CD14-positive monocyte (primary cell): ENCODE results near the gene RIMS1. TPM values are rescaled to one million over a fixed set of nuclear protein-coding genes. Genes with fewer than 3 reads are reported as not detected.

Experiments
- DNase-seq, 3 donors: peaks; one replicate each; pipeline ENCODE4 v3.0.0-alpha.2; 2011 to 2022
- H2AFZ ChIP-seq: 2 replicates; pipeline ENCODE4 v1.6.0; 2012; ENCODE audit warnings: mild to moderate bottlenecking, low read depth, low read length, inconsistent platforms; ENCODE audit not compliant: insufficient read depth, poor library complexity, severe bottlenecking
- H3K27ac ChIP-seq, 2 donors: 1 replicate in 1 of 2; 2 replicates in 1 of 2; pipeline ENCODE4 v1.5.1; 2012 to 2013; ENCODE audit warnings: low read length in 2 of 2, control low read depth in 1 of 2, inconsistent platforms in 1 of 2, low read depth in 1 of 2, mild to moderate bottlenecking in 1 of 2
- H3K27me3 ChIP-seq, 2 donors: one replicate each; pipeline versions ENCODE4 v1.6.0 to v1.6.1; 2011 to 2013; ENCODE audit warnings: low read length in 2 of 2; ENCODE audit not compliant: control insufficient read depth in 2 of 2, insufficient read depth in 2 of 2
- H3K36me3 ChIP-seq, 2 donors: replicated peaks in 1 of 2; 1 replicate in 1 of 2; 2 replicates in 1 of 2; pipeline versions ENCODE4 v1.5.1 to v1.6.1; 2012 to 2013; ENCODE audit warnings: low read length in 2 of 2, control low read depth in 1 of 2, inconsistent platforms in 1 of 2, mild to moderate bottlenecking in 1 of 2; ENCODE audit not compliant: insufficient read depth in 2 of 2, control insufficient read depth in 1 of 2
- H3K4me1 ChIP-seq, 2 donors: 1 replicate in 1 of 2; 2 replicates in 1 of 2; pipeline versions ENCODE4 v1.5.1 to v1.6.1; 2012 to 2013; ENCODE audit warnings: low read length in 2 of 2, control low read depth in 1 of 2, inconsistent platforms in 1 of 2, mild to moderate bottlenecking in 1 of 2, moderate library complexity in 1 of 2; ENCODE audit not compliant: insufficient read depth in 2 of 2, control insufficient read depth in 1 of 2
- H3K4me2 ChIP-seq: replicated peaks from 2 replicates; pipeline ENCODE3; 2012; ENCODE audit warnings: low read length, moderate library complexity, mild to moderate bottlenecking; ENCODE audit not compliant: poor library complexity, severe bottlenecking; ENCODE audit errors: extremely low read depth
- H3K4me3 ChIP-seq, 3 experiments: fragments of 200-600 bp in 1 of 3; sonication (generic) in 1 of 3; replicated peaks in 1 of 3; 1 replicate in 2 of 3; 2 replicates in 1 of 3; pipeline ENCODE4 v1.5.1; 2011 to 2013; ENCODE audit warnings: low read length in 3 of 3, mild to moderate bottlenecking in 3 of 3, control low read depth in 2 of 3, low read depth in 2 of 3, inconsistent platforms in 1 of 3, moderate library complexity in 1 of 3
- H3K79me2 ChIP-seq: 2 replicates; pipeline ENCODE4 v1.6.0; 2012; ENCODE audit warnings: mild to moderate bottlenecking, control low read depth, inconsistent platforms, low read length, moderate library complexity; ENCODE audit not compliant: insufficient read depth
- H3K9ac ChIP-seq: 2 replicates; pipeline ENCODE4 v1.6.0; 2017; ENCODE audit warnings: low read length, mild to moderate bottlenecking; ENCODE audit not compliant: insufficient read depth, poor library complexity, severe bottlenecking
- H3K9me3 ChIP-seq, 2 donors: replicated peaks in 1 of 2; 1 replicate in 1 of 2; 2 replicates in 1 of 2; pipeline versions ENCODE4 v1.5.1 to v1.6.1; 2012 to 2013; ENCODE audit warnings: low read length in 2 of 2, control low read depth in 1 of 2; ENCODE audit not compliant: control insufficient read depth in 1 of 2, insufficient read depth in 1 of 2
- H4K20me1 ChIP-seq: 2 replicates; pipeline ENCODE4 v1.6.0; 2012; ENCODE audit warnings: mild to moderate bottlenecking, low read length, control low read depth, moderate library complexity; ENCODE audit not compliant: insufficient read depth
- H3K27ac Mint-ChIP-seq, 7 donors: one replicate each; pipeline ENCODE4 v1.8.0; 2020; ENCODE audit warnings: mild to moderate bottlenecking in 7 of 7, mixed read lengths in 7 of 7, moderate library complexity in 6 of 7, inconsistent platforms in 2 of 7
- H3K27me3 Mint-ChIP-seq, 3 donors: one replicate each; pipeline ENCODE4 v1.8.0; 2021 to 2022; ENCODE audit warnings: low read depth in 3 of 3, mild to moderate bottlenecking in 3 of 3, mixed read lengths in 3 of 3, moderate library complexity in 3 of 3, inconsistent platforms in 1 of 3
- H3K36me3 Mint-ChIP-seq, 2 donors: one replicate each; pipeline ENCODE4 v1.8.0; 2020; ENCODE audit warnings: mixed read lengths in 2 of 2, inconsistent platforms in 1 of 2, mild to moderate bottlenecking in 1 of 2
- H3K4me1 Mint-ChIP-seq: one replicate; pipeline ENCODE4 v1.8.0; 2020; ENCODE audit warnings: mild to moderate bottlenecking, mixed read lengths
- H3K4me3 Mint-ChIP-seq, 2 donors: one replicate each; pipeline ENCODE4 v1.8.0; 2020; ENCODE audit warnings: mild to moderate bottlenecking in 2 of 2, mixed read lengths in 2 of 2, moderate library complexity in 1 of 2
- H3K9me3 Mint-ChIP-seq, 7 donors: one replicate each; pipeline ENCODE4 v1.8.0; 2020 to 2022; ENCODE audit warnings: mixed read lengths in 7 of 7, mild to moderate bottlenecking in 6 of 7, moderate library complexity in 6 of 7, inconsistent platforms in 2 of 7
- CTCF ChIP-seq: fragments of 200-600 bp; IDR thresholded peaks from one replicate; pipeline ENCODE4 v1.8.0; 2022; ENCODE audit warnings: antibody characterized with exemption, mild to moderate bottlenecking
- WGBS: methylation state at CpG from one replicate; pipeline ENCODE4 v1.1.5; 2013; ENCODE audit warnings: missing lambda C conversion rate; ENCODE audit not compliant: insufficient coverage; 5-methylcytosine and 5-hydroxymethylcytosine counted together
- intact Hi-C, 2 donors: fragments of 100-400 bp; cut with micrococcal nuclease; formaldehyde crosslinking; loops; one replicate each; pipeline versions ENCODE4 v1.15.0 to v1.15.1; 2023
- polyA plus RNA-seq, 3 donors: library from polyadenylated mRNA; depleted of rRNA in 1 of 3; unstranded in 2 of 3; stranded (reverse) in 1 of 3; fragments of 300-500 nt in 2 of 3; fragments of >200 nt in 1 of 3; fragmentation: Illumina TruSeq in 2 of 3; gene quantifications; 1 replicate in 2 of 3; 2 replicates in 1 of 3; pipeline ENCODE4 v1.2.3, GENCODE V29; 2012 to 2021

Gene RIMS1
- polyA plus RNA-seq, 3 donors: not detected

DNA sequence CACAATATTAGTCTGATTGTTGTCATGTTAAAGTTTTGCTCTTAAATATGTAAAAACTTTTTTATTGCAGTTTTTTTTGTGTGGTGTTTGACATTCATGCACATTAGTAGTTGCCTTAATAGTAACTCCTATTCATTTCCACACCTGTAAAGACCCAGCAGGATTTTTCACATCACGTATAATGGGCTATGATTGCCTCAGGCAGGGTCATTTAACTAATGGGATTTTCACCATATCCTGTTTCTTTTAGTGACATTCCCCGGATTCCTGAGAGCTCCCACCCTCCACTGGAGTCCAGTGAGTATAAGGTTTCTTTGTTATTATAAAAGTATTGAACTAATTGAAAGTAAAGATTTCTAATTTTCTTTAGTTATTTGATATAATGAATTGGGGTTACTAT lies 359.2 kb downstream of the RIMS1 start:
- Mint-ChIP-seq H3K9me3 (peaks cover 0 to 2% (median 0%) of the 10 kb centered on the region in 7 donors), H3K27ac (no peak overlapping the region), H3K4me1 (no peaks in the 10 kb centered on the region), H3K4me3 (no peak overlapping the region), H3K27me3 (no peaks in the 10 kb centered on the region), H3K36me3 (no peaks in the 10 kb centered on the region)
- Histone ChIP-seq H3K36me3 (no peaks in the 10 kb centered on the region), H3K4me1 (no peaks in the 10 kb centered on the region), H2AFZ (no peak overlapping the region), H3K4me2 (no peak overlapping the region), H4K20me1 (no peaks in the 10 kb centered on the region), H3K79me2 (no peaks in the 10 kb centered on the region), H3K9me3 (no peaks in the 10 kb centered on the region), H3K27me3 (no peaks in the 10 kb centered on the region), H3K9ac (no peak overlapping the region), H3K4me3 (no peak overlapping the region), H3K27ac (no peak overlapping the region)
- DNase-seq: no peak
- WGBS: no CpG with 5 or more reads among the region's 2 CpGs
- intact Hi-C loops: no loop called here
- no peak for TF ChIP-seq CTCF

DNA sequence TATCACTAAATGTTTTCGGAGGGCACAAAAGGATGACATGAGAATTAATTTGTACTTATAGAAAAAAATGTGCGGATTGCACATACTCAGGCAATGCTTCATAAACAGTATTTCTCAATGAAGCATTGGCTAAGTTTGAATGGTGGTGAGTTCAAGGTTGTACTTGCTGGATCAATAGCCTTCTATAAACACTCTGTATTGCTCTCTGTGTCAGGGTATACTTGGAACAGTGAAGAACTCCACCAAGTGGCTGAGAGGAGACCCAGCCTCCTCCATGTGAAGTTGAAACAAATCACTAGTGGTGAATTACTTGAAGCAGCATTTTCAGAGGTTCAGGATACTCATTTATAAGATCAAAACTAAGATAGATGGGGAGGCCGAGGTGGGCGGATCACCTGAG lies 360.6 kb downstream of the RIMS1 start:
- Mint-ChIP-seq H3K36me3 (no peaks in the 10 kb centered on the region), H3K4me3 (no peak overlapping the region), H3K27ac (no peak overlapping the region), H3K27me3 (no peaks in the 10 kb centered on the region), H3K9me3 (peaks cover 0 to 2% (median 0%) of the 10 kb centered on the region in 7 donors), H3K4me1 (no peaks in the 10 kb centered on the region)
- WGBS: no CpG with 5 or more reads among the region's 4 CpGs
- Histone ChIP-seq H3K27ac (no peak overlapping the region), H2AFZ (no peak overlapping the region), H4K20me1 (no peaks in the 10 kb centered on the region), H3K36me3 (no peaks in the 10 kb centered on the region), H3K4me1 (no peaks in the 10 kb centered on the region), H3K4me3 (no peak overlapping the region), H3K4me2 (no peak overlapping the region), H3K9me3 (no peaks in the 10 kb centered on the region), H3K79me2 (no peaks in the 10 kb centered on the region), H3K9ac (no peak overlapping the region), H3K27me3 (no peaks in the 10 kb centered on the region)
- TF ChIP-seq CTCF: no peak
- DNase-seq: no peak
- intact Hi-C loops: no loop called here
